HepG2 (cell line): ENCODE measurements around the gene FAM111A. TPM values are rescaled to one million over a fixed set of nuclear protein-coding genes. Genes with fewer than 3 reads are reported as not detected.

Experiments
- ATAC-seq: fragments of 200-7000 bp; cut with Tn5 transposase; 3 replicates; pipeline ENCODE4 v1.9.1; 2020; ENCODE audit warnings: mild to moderate bottlenecking, moderate library complexity
- BruUV-seq: library from RNA; stranded (reverse); fragments of 400-500 nt; replicated peaks from 2 replicates; lab custom pipeline; 2021; lab: Mats Ljungman, UMichigan
- CTCF ChIA-PET: fragments of 300-600 bp; formaldehyde crosslinking; extraction: SDS; loops from one replicate; lab custom pipeline; 2021; ENCODE audit warnings: low total read pairs, inconsistent platforms, low intra/inter-chr PET ratio; lab: Yijun Ruan, JAX
- POLR2A ChIA-PET: fragments of 350-600 bp; sonication (Branson Sonifier 250); formaldehyde crosslinking; loops from one replicate; lab custom pipeline; 2020; ENCODE audit warnings: antibody characterized with exemption, inconsistent platforms; lab: Yijun Ruan, JAX
- DNase-seq: peaks from one replicate; pipeline ENCODE4 v3.0.0-alpha.2; 2015; ENCODE audit warnings: low spot score
- FAIRE-seq: peaks from 3 replicates; lab custom pipeline; 2011; peaks lifted over from hg19 to GRCh38; lab: Jason Lieb, UNC
- H2AFZ ChIP-seq: one replicate; pipeline ENCODE4 v1.6.1; 2011; ENCODE audit warnings: low read length, inconsistent platforms
- H3K27ac ChIP-seq: fragments of 300-600 bp; 3 replicates; pipeline ENCODE4 v1.8.0; 2011; ENCODE audit warnings: mixed run types, mild to moderate bottlenecking, mixed read lengths, low read length, inconsistent platforms; ENCODE audit not compliant: insufficient read depth; ENCODE audit errors: extremely low read length
- H3K27me3 ChIP-seq, 2 experiments: fragments of 200-600 bp in 1 of 2; 2 replicates in 1 of 2; 3 replicates in 1 of 2; pipeline versions ENCODE4 v1.6.0 to v1.8.0; 2011; ENCODE audit warnings: low read length in 2 of 2, mild to moderate bottlenecking in 2 of 2, moderate library complexity in 2 of 2, inconsistent platforms in 1 of 2; ENCODE audit not compliant: insufficient read depth in 2 of 2, control insufficient read depth in 1 of 2
- H3K36me3 ChIP-seq, 2 experiments: fragments of 200-600 bp in 1 of 2; replicated peaks in 1 of 2; 2 replicates in 1 of 2; 3 replicates in 1 of 2; pipeline versions ENCODE4 v1.5.1 to v1.8.0; 2011; ENCODE audit warnings: low read length in 2 of 2, inconsistent platforms in 1 of 2; ENCODE audit not compliant: insufficient read depth in 2 of 2, control insufficient read depth in 1 of 2
- H3K4me1 ChIP-seq: 2 replicates; pipeline ENCODE4 v1.5.1; 2012; ENCODE audit warnings: low read length, inconsistent platforms; ENCODE audit not compliant: insufficient read depth
- H3K4me2 ChIP-seq: 2 replicates; pipeline ENCODE4 v1.6.0; 2011; ENCODE audit warnings: low read depth, low read length, inconsistent platforms
- H3K4me3 ChIP-seq, 3 experiments: fragments of 200-600 bp in 1 of 3; sonication (generic), shearing (Covaris generic) in 1 of 3; replicated peaks in 1 of 3; 2 replicates each; pipeline ENCODE4 v1.5.1; 2011 to 2016; ENCODE audit warnings: low read length in 3 of 3, inconsistent platforms in 2 of 3, low read depth in 2 of 3, mild to moderate bottlenecking in 2 of 3, control low read depth in 1 of 3, mixed read lengths in 1 of 3; ENCODE audit not compliant: insufficient read depth in 1 of 3
- H3K79me2 ChIP-seq: one replicate; pipeline ENCODE4 v1.6.1; 2011; ENCODE audit warnings: low read length, inconsistent platforms; ENCODE audit not compliant: insufficient read depth
- H3K9ac ChIP-seq: 2 replicates; pipeline ENCODE4 v1.6.0; 2011; ENCODE audit warnings: mild to moderate bottlenecking, low read depth, low read length, inconsistent platforms; ENCODE audit not compliant: insufficient read depth
- H3K9me3 ChIP-seq: 2 replicates; pipeline ENCODE4 v1.5.1; 2012; ENCODE audit warnings: mild to moderate bottlenecking, low read length
- H4K20me1 ChIP-seq: 2 replicates; pipeline ENCODE4 v1.6.0; 2011; ENCODE audit warnings: inconsistent platforms, mild to moderate bottlenecking, low read length, moderate library complexity; ENCODE audit not compliant: insufficient read depth
- AHDC1 ChIP-seq: sonication (generic); formaldehyde crosslinking; IDR thresholded peaks from 2 replicates; pipeline ENCODE4 v1.5.1; 2020; ENCODE audit warnings: mild to moderate bottlenecking, missing genetic modification reagents, borderline replicate concordance
- ZKSCAN1 ChIP-seq: fragments of 150-350 bp; IDR thresholded peaks from 2 replicates; pipeline ENCODE4 v1.6.1; 2014; ENCODE audit warnings: low read length
- WGBS: methylation state at CpG from one replicate; pipeline ENCODE4 v1.1.6; 2017; ENCODE audit warnings: low lambda C conversion rate; 5-methylcytosine and 5-hydroxymethylcytosine counted together
- in situ Hi-C: cut with HindIII; loops from 2 replicates; pipeline ENCODE4 v1.10.0; 2017; ENCODE audit warnings: low pct_unique_long_range_greater_than_20kb; ENCODE audit not compliant: extremely low pct_ligation_motif_present
- intact Hi-C: fragments of 100-400 bp; cut with micrococcal nuclease; formaldehyde crosslinking; loops from one replicate; pipeline ENCODE4 v1.10.0; 2022; ENCODE audit not compliant: unreplicated experiment
- polyA plus RNA-seq, 8 experiments: library from polyadenylated mRNA; depleted of rRNA in 3 of 8; stranded (reverse) in 7 of 8; unstranded in 1 of 8; fragments of >200 nt; fragmentation: Illumina TruSeq in 4 of 8; extraction: Trizol in 4 of 8; gene quantifications; 2 replicates each; pipeline versions ENCODE4 v1.2.1 to v1.2.3, GENCODE V29; 2011 to 2016; ENCODE audit warnings: low read depth in 4 of 8, missing spikeins in 1 of 8, mixed read lengths in 1 of 8; ENCODE audit not compliant: insufficient read depth in 1 of 8
- total RNA-seq, 5 experiments: library from RNA; depleted of rRNA; stranded (reverse); fragments of >200 nt; fragmentation: Illumina TruSeq; extraction: Trizol; gene quantifications; 2 replicates each; pipeline ENCODE4 v1.2.3, GENCODE V29; 2016; ENCODE audit warnings: low read depth in 1 of 5

FAM111A gene
- total and polyA plus RNA-seq, 2 of the 13 experiments (the other 11 are each of a cell fraction or from before 2014, with no cell fraction given): 3.2 to 13.5 TPM

- in situ Hi-C loops: loop anchor here (25.0 kb wide), 1 partner anchor 506 kb away; no protein-coding TSS in a partner anchor
- 92% methylated on average over 2 of the region's 2 CpGs for WGBS
- no peak overlapping the region for H3K27ac ChIP-seq
- intact Hi-C loops: no loop called here
- FAIRE-seq (no peak), DNase-seq (no peak), ATAC-seq (no peak)
- no peaks in the 10 kb centered on the region for H3K79me2 ChIP-seq
- no peak overlapping the region for H3K4me2 ChIP-seq
- H3K4me1 ChIP-seq: peaks cover 7% of the 10 kb centered on the region
- no peaks in the 10 kb centered on the region for H3K9me3 ChIP-seq
- H2AFZ ChIP-seq: no peak overlapping the region
- H4K20me1 ChIP-seq: no peaks in the 10 kb centered on the region
- CTCF ChIA-PET: no interaction called here
- H3K36me3 ChIP-seq: no peaks in the 10 kb centered on the region; a peak in 1 of 5 replicates
- H3K27me3 ChIP-seq: no peaks in the 10 kb centered on the region
- BruUV-seq: no TSS peak
- H3K9ac ChIP-seq: no peak overlapping the region
- POLR2A ChIA-PET: no interaction called here
- H3K4me3 ChIP-seq: no peak overlapping the region
- TF ChIP-seq AHDC1 (CRISPR knock-in tag): no peak
- 0 out of 2 replicates have a peak, but pooled peaks have one; percentile 49 for TF ChIP-seq ZKSCAN1
Observed at GRCh38 chr11:59180907-59181306, 38.3 kb downstream of the FAM111A start.
